Measurements from ENCODE around the gene AFAP1L2.

AFAP1L2 gene

GRCh38 chr10:114311496-114312209 lies 92.6 kb downstream of the AFAP1L2 start:
- DNase-seq (ENCODE audit: low read depth): no peak

DNA sequence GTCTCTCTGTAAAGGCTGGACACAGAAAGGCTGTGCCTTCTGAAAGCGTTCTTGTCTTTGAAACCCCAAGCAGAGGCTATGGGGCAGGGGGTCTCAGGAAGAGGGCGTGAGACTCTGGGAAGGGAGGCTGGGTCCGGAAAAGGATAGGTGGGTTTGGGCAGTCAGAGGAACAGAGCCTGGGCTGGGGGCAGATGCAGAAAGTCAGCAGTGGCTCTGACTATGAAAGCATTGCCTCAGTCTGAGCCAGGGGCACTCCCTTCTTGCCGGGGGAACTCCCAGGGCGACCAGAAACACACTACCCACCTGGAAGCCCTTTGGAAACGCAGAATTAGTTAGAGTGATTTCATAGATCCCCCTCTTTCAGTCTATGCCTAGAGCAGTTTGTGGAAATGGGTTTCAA lies 93.3 kb downstream of the AFAP1L2 start:
- no peak for DNase-seq (ENCODE audit: low read depth)

DNA sequence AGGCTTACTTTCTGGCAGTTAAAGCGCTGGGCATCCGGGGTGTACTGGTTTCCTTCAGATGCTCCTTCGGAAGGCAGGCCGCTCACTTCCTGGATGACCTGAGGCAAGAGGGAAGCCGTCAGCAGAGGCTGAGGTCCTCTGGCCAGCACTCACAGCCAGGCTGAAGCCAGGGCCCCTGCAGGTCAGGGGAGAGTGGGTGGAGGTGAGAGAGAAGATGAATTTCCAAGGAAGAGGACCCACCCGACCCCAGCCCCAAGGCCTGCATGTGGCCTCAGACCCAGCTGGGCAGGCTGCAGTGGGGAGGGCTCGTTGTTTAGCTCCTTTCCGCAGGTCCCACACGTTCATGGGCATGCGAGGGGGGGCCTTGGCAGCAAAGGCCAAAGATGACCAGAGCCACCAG lies 94.0 kb downstream of the AFAP1L2 start:
- DNase-seq (ENCODE audit: low read depth): no peak

GRCh38 chr10:114309364-114309651 lies 95.0 kb downstream of the AFAP1L2 start:
- no peak for DNase-seq (ENCODE audit: low read depth)

DNA sequence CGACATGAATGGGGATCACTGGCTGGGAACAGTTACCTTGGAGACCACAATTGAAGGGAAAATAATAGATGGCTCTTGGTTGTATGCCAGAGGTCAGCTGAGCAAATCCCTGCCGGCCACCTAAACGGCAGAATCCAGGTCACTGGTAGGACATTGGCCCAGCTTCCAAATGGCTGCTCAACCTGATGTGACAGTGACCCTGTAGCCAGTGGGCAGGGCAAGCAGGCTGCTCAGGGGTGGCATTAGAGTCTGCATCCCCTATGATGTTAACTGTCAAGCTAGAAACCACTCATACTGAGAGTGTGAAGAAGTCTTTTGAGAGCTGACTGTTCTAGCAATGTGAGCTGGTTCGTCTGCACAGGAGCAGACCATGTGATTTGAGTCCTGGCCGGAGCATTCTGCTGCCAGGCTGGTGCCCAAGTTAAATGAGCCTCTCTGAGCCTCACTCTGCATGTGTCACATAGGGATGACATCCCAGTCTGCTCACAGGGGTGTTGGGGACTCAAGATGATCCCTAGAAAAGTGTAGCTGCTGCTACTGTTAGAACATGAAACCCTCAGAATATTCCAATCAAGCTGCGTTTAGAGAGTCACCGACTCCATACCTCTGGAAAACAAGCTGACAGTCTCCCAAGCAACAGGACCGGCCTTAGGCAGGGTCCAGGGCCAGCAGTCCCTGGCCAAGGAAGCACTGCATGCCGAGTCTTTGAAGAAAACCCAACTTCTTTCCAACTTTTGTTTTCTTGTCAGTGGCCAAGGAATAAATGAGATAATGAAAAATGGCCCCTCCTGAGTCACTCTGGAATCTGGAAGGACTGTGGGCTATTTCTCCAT lies 95.6 kb downstream of the AFAP1L2 start:
- no peak for DNase-seq (ENCODE audit: low read depth)

GRCh38 chr10:114307731-114308130 lies 96.6 kb downstream of the AFAP1L2 start:
- no peak for DNase-seq (ENCODE audit: low read depth)

GRCh38 chr10:114306116-114306973 lies 98.0 kb downstream of the AFAP1L2 start:
- DNase-seq (ENCODE audit: low read depth): no peak

- no peak for DNase-seq (ENCODE audit: low read depth)
Observed at GRCh38 chr10:114305521-114305925, 98.8 kb downstream of the AFAP1L2 start.

GRCh38 chr10:114304571-114305421 lies 99.5 kb downstream of the AFAP1L2 start:
- DNase-seq (ENCODE audit: low read depth): peak; percentile 20

GRCh38 chr10:114304017-114304570 lies 100.2 kb downstream of the AFAP1L2 start:
- DNase-seq (ENCODE audit: low read depth): peak; percentile 44

DNA sequence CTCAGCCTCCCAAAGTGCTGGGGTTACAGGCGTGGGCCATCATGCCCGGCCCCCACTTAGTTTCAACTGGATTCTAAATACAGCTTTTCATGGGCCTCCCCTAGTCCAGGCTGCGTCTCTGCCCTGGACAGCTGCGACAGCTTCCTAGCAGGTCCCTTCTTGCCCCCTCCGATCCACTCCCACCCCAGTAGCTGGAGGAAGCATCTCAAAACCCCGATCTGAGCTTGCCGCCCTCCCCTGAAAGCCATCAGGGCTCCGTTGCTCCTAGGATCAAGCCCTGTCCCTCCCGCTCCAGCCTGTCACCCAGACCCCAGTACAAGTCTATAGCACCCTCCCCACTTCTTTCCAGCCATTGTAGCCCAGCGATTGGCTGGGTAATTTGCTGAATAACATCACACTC lies 100.7 kb downstream of the AFAP1L2 start:
- DNase-seq (ENCODE audit: low read depth): no peak

- DNase-seq (ENCODE audit: low read depth): no peak
Observed at GRCh38 chr10:114301951-114302710, 102.2 kb downstream of the AFAP1L2 start.

DNA sequence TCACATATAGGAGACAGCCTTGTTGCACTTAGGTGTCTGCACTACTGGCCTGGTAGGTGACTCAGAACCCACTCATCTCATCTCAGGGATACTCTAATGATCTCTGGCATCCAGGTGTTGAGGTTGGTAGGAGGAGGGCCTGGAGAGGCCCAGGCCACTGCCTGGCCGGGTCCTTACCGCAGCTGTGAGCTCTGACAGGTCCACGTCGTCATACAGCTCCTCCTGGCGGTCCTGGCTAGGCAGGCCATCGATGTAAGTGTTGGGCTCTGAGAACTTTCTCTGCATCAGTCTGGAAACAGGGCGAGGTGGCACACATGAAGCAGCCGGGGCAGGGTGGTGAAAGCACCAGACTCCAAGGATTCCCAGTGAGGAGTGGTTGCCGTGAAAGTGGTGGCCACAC lies 103.1 kb downstream of the AFAP1L2 start:
- no peak for DNase-seq (ENCODE audit: low read depth)

DNA sequence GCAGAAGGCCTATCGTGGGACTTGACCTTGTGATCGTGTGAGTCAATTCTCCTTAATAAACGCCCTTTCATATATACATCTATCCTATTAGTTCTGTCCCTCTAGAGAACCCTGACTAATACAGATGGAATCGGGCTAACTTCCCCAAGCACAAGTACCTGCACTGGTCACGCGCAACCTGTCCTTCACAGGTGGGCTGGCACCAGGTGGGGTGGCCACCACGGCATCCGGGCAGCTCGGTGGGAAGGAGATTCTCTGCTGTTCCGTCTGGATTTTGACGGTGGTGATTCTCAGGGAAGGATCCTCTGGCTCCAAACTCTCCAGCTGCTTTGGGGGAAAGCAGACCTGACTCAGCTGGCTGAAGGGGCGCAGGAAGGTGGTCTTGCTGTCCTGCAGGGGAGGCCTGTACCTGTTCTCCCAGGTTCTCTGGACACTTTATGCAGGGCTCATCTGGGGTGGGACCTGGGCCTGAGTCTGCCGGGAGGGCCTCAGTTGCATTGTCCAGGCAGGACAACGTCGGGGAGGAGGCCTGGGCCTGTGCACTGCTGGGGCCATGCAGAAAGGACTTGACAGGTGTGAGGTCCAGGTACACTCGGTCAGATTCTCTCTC lies 104.2 kb downstream of the AFAP1L2 start:
- no peak for DNase-seq (ENCODE audit: low read depth)

GRCh38 chr10:114297136-114297705 lies 107.1 kb downstream of the AFAP1L2 start:
- DNase-seq (ENCODE audit: low read depth): no peak

- no peak for DNase-seq (ENCODE audit: low read depth)
Observed at GRCh38 chr10:114295393-114295792, 108.9 kb downstream of the AFAP1L2 start.

GRCh38 chr10:114294549-114294948 lies 109.8 kb downstream of the AFAP1L2 start:
- no peak for DNase-seq (ENCODE audit: low read depth)

DNA sequence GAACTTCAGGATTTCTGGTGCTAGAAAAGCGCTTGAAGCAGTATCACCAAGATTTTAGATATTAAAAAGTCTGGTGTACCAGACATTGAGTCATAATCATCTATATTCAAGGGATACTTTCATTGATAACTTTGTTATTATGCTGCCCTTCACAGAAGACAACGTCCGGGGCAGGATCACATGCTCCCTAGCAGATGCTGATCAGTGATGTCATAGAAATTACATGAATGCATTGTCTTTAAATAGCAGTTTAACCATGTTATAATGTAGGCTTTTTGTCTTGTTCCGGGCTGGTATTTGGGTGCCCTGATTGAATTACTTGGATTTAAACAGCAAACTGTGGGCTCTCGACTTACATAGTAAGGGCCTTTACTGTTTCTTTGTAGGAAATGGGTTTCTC lies 111.2 kb downstream of the AFAP1L2 start:
- no peak for DNase-seq (ENCODE audit: low read depth)

GRCh38 chr10:114291516-114291915 lies 112.8 kb downstream of the AFAP1L2 start:
- no peak for DNase-seq (ENCODE audit: low read depth)

GRCh38 chr10:114291076-114291475 lies 113.2 kb downstream of the AFAP1L2 start:
- no peak for DNase-seq (ENCODE audit: low read depth)
